Activated CD8-positive, alpha-beta memory T cell treated with anti-CD3 and anti-CD28 coated beads, Interleukin-2, amount 10 ng/mL, durations not matched to agents 7 days and 5 days (primary cell): ENCODE results near the gene MEGF6. TPM values are rescaled to one million over a fixed set of nuclear protein-coding genes. Genes with fewer than 3 reads are reported as not detected.

Source experiments
- ATAC-seq: fragments of 150-1000 bp; cut with Tn5 transposase; one replicate; pipeline ENCODE4 v1.10.0; 2021; ENCODE audit warnings: moderate library complexity
- CTCF ChIA-PET: fragments of 350-600 bp; sonication (Branson Sonifier 250); formaldehyde crosslinking; loops from one replicate; lab custom pipeline; 2021; ENCODE audit warnings: antibody characterized with exemption; lab: Charles Lee
- DNase-seq: peaks from one replicate; pipeline ENCODE4 v3.0.0-alpha.2; 2020
- H3K27ac Mint-ChIP-seq: one replicate; pipeline ENCODE4 v1.8.0; 2021; ENCODE audit warnings: mild to moderate bottlenecking, mixed read lengths
- H3K27me3 Mint-ChIP-seq: one replicate; pipeline ENCODE4 v1.8.0; 2021; ENCODE audit warnings: mixed read lengths
- H3K36me3 Mint-ChIP-seq: one replicate; pipeline ENCODE4 v1.8.0; 2021; ENCODE audit warnings: mild to moderate bottlenecking, mixed read lengths
- H3K4me1 Mint-ChIP-seq: one replicate; pipeline ENCODE4 v1.8.0; 2021; ENCODE audit warnings: mixed read lengths
- H3K4me3 Mint-ChIP-seq: one replicate; pipeline ENCODE4 v1.8.0; 2021; ENCODE audit warnings: mild to moderate bottlenecking, moderate library complexity, mixed read lengths
- H3K9me3 Mint-ChIP-seq: one replicate; pipeline ENCODE4 v1.8.0; 2022; ENCODE audit warnings: low read depth, mixed read lengths
- total RNA-seq, 2 experiments: library from RNA; stranded (reverse); gene quantifications; one replicate each; pipeline ENCODE4 v1.2.3, GENCODE V29; 2021

MEGF6 gene
- total RNA-seq, 2 experiments from 2014 or later, result 2.1 to 11.2 TPM

DNA sequence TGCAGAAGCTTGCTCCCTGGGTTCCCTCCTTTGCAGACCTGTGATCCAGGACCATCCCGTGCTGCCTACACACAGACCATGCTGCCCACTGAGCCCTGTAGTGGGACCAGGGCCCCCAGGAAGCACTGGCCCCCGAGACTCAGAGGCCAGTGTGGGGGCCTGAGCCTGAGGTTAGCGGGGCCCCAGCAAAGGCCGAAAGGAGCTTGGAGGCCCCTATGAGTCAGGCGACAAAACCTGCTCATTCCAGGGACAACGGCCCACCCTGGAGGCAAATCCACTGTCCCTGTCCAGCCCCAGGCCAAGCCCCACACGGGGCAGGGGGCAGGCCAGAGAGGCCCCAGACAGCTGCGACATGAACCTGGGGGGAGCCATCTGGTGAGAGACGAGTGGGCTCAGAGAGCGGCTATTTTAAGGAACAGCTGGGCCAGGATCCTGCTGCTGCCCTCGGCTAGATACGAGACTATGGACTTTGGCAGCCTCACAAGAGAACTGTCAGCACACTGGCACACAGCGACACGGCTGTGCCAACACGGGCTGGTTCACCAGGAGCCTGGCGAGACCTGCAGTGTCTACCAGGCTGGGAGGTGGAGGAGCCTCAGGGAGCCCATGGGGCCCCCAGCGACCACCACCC is 82.1 kb downstream of the MEGF6 start:
- H3K4me1 Mint-ChIP-seq, result peaks cover 4% of the 10 kb centered on the region
- H3K36me3 Mint-ChIP-seq, result no peaks in the 10 kb centered on the region
- no peak for ATAC-seq
- no peaks in the 10 kb centered on the region for H3K9me3 Mint-ChIP-seq
- H3K27ac Mint-ChIP-seq, result no peak overlapping the region
- no peak overlapping the region for H3K4me3 Mint-ChIP-seq
- CTCF ChIA-PET, result interaction anchor here (1.4 to 1.8 kb wide), 2 partner anchors 39 to 90 kb away, joined by 5 to 8 read pairs; no protein-coding TSS in a partner anchor
- no peaks in the 10 kb centered on the region for H3K27me3 Mint-ChIP-seq
- no peak for DNase-seq

DNA sequence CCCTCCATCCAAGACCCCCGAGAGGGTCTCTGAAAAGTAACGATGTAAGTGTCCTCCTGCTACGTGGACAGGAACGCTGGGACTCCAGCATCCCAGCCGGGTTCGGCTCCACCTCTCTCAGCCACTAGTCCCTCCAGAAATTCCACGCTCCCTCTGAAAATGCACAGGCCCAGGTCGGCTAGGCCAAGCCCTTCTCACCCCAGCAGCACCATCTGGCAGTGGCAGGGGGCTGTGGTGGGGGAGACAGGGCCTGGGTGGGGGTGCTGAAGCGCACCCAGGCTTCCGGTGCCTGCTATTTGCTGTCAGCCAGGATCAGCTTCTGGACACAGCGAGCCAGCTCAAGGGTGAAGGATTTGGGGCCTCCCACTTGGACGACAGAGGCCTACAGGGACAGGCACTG is 83.5 kb downstream of the MEGF6 start:
- Mint-ChIP-seq H3K4me3 (no peak overlapping the region), H3K27me3 (no peaks in the 10 kb centered on the region), H3K27ac (no peak overlapping the region), H3K4me1 (peaks cover 4% of the 10 kb centered on the region), H3K9me3 (no peaks in the 10 kb centered on the region), H3K36me3 (no peaks in the 10 kb centered on the region)
- CTCF ChIA-PET, result no interaction called here
- DNase-seq (no peak), ATAC-seq (no peak)

DNA sequence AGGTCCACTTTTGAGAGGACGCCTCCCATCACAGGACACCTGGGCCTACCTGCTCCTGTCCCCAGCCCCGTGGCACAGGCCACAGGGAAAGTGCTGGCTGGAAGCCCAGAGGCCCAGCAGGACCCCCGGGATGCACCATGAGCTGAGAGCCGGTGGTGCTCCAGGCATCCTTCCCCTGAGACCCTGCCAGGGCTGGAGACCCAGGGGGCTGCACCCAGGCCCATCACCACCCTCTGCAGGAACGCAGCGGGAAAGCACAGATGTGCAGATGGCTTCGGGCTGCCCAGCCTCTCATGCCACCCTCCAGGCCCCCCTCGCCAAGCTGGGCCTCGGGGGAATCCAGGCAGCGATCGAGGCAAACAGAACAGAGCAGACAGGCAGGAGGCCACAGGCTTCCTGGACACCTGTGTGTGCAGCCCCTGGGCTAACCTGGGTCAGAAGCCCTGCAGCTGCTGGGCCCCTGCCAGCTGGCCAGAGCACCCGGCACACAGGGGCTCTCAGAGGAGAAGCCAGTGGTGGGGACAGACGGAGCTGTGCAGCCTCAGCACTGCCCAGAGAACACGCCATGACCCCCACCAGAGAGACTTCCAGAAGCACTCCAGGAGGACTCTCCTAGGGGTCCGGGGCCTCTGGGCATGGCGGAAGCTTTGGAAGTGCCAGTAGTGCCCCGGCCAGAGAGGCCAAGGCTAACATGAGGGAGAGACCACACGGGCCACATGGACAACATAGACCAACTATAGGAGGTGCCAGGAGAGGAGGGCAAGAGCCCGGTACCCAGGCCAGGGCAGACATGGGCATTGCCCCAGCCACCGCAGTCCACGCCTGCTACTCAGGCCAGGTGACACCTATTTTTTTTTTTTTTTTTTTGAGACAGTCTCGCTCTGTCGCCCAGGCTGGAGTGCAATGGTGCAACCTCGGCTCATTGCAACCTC is 85.5 kb downstream of the MEGF6 start:
- Mint-ChIP-seq H3K27me3 (no peaks in the 10 kb centered on the region), H3K4me3 (no peak overlapping the region)
- no peak for ATAC-seq

GRCh38 chr1:3524556-3525203 is 86.6 kb downstream of the MEGF6 start:
- CTCF ChIA-PET, result no interaction called here
- ATAC-seq (no peak), DNase-seq (no peak)
- Mint-ChIP-seq H3K27ac (no peak overlapping the region), H3K36me3 (no peaks in the 10 kb centered on the region), H3K4me3 (no peak overlapping the region), H3K4me1 (no peaks in the 10 kb centered on the region), H3K9me3 (no peaks in the 10 kb centered on the region), H3K27me3 (no peaks in the 10 kb centered on the region)

More for the DNA sequence above, 85.5 kb downstream of the MEGF6 start:
- no peaks in the 10 kb centered on the region for H3K9me3 Mint-ChIP-seq
- DNase-seq, result no peak
- CTCF ChIA-PET, result no interaction called here
- peaks cover 2% of the 10 kb centered on the region for H3K4me1 Mint-ChIP-seq
- H3K36me3 Mint-ChIP-seq, result no peaks in the 10 kb centered on the region
- no peak overlapping the region for H3K27ac Mint-ChIP-seq

DNA sequence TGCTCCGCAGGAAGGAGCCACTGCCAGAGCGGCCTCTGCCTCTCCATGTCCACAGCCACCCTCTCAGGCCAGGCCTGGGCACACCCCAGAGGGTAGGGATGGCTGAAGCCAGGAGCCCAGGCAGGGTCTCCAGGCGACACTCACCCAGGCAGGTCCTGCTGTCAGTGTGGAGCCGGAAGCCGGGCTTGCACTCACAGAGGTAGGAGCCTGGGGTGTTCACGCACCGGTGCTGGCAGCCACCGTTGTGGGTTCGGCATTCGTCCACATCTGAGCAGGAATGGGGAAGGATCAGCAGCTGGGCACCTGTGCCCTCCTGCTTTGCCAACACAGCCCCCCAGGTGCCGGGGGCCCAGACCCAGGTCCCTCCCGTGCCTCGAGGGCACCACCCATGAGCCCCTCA is 87.3 kb downstream of the MEGF6 start:
- CTCF ChIA-PET, result no interaction called here
- Mint-ChIP-seq H3K4me3 (no peak overlapping the region), H3K9me3 (no peaks in the 10 kb centered on the region), H3K36me3 (no peaks in the 10 kb centered on the region), H3K27ac (no peak overlapping the region), H3K27me3 (no peaks in the 10 kb centered on the region), H3K4me1 (no peaks in the 10 kb centered on the region)
- DNase-seq (no peak), ATAC-seq (no peak)

DNA sequence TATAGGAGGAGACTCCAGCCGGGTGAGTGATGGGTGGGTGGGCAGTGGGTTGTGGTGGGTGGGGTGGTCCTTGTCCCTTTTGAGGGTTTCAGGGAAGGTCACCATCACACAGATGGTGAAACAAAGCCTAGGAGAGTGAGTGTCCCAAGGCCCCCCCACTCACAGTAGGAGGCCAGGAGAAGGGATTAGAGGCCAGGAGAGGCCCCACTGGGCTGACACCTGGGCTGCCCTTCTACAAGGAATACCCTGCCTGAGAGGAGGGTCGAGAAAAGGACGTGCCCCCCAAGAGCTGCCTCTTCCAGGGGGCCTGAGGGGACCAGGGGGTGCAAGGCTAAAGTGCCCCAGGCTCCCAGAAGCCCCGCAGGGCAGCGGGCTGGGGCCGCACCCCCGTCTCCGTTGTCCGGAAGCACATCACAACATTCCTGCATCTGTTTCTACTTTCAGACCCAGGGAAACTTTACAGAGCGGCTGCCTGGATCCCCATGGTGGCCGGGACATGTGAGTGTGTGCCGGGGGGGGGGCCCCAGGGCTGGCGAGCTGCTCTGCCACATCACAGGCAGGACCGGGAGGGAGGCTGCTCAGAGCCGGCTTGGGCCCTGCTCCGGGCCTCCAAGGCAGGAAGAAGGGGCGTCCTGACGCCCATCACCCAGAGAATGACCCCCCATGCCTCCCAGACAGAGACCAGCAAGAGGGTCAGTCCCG is 88.6 kb downstream of the MEGF6 start:
- DNase-seq (no peak), ATAC-seq (no peak)
- Mint-ChIP-seq H3K36me3 (no peaks in the 10 kb centered on the region), H3K27me3 (no peaks in the 10 kb centered on the region), H3K4me3 (no peak overlapping the region), H3K4me1 (no peaks in the 10 kb centered on the region), H3K27ac (no peak overlapping the region), H3K9me3 (no peaks in the 10 kb centered on the region)
- CTCF ChIA-PET, result no interaction called here

- ATAC-seq (no peak), DNase-seq (no peak)
- no peaks in the 10 kb centered on the region for H3K4me1 Mint-ChIP-seq
- no peaks in the 10 kb centered on the region for H3K36me3 Mint-ChIP-seq
- no peaks in the 10 kb centered on the region for H3K27me3 Mint-ChIP-seq
- H3K27ac Mint-ChIP-seq, result no peak overlapping the region
- CTCF ChIA-PET, result no interaction called here
- no peak overlapping the region for H3K4me3 Mint-ChIP-seq
- no peaks in the 10 kb centered on the region for H3K9me3 Mint-ChIP-seq
Observed at GRCh38 chr1:3522112-3522511, 89.2 kb downstream of the MEGF6 start.

DNA sequence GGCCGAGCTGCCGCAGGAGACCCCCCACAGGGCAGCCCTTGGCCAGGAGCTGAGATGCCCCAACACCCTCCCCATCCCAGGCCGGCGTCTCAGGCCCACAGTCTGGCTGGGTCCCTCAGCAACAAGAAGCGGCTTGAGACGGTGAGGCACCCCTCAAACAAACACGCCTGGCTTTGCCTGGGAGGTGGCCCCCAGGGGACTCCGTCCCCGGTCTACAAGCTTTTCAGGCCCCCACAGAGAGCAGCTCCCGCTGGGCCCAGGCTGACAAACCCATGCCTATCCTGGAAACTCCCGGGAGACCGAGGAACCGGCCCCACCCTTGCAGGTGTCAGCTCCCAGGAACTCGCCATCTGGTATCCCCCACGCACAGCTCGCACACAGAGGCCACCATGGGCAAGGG is 89.9 kb downstream of the MEGF6 start:
- H3K4me1 Mint-ChIP-seq, result no peaks in the 10 kb centered on the region
- no peaks in the 10 kb centered on the region for H3K36me3 Mint-ChIP-seq
- DNase-seq (no peak), ATAC-seq (no peak)
- no peaks in the 10 kb centered on the region for H3K9me3 Mint-ChIP-seq
- H3K27me3 Mint-ChIP-seq, result no peaks in the 10 kb centered on the region
- CTCF ChIA-PET, result no interaction called here
- H3K4me3 Mint-ChIP-seq, result no peak overlapping the region
- H3K27ac Mint-ChIP-seq, result no peak overlapping the region

GRCh38 chr1:3520419-3521378 is 90.6 kb downstream of the MEGF6 start:
- H3K4me1 Mint-ChIP-seq, result no peaks in the 10 kb centered on the region
- H3K27ac Mint-ChIP-seq, result no peak overlapping the region
- CTCF ChIA-PET, result no interaction called here
- H3K9me3 Mint-ChIP-seq, result no peaks in the 10 kb centered on the region
- DNase-seq (no peak), ATAC-seq (no peak)
- no peak overlapping the region for H3K4me3 Mint-ChIP-seq
- no peaks in the 10 kb centered on the region for H3K27me3 Mint-ChIP-seq
- H3K36me3 Mint-ChIP-seq, result no peaks in the 10 kb centered on the region

GRCh38 chr1:3519301-3519885 is 91.9 kb downstream of the MEGF6 start:
- no peaks in the 10 kb centered on the region for H3K4me1 Mint-ChIP-seq
- H3K27ac Mint-ChIP-seq, result no peak overlapping the region
- H3K36me3 Mint-ChIP-seq, result no peaks in the 10 kb centered on the region
- DNase-seq, result no peak
- ATAC-seq, result no peak
- no peaks in the 10 kb centered on the region for H3K9me3 Mint-ChIP-seq
- H3K4me3 Mint-ChIP-seq, result no peak overlapping the region
- CTCF ChIA-PET, result interaction anchor here (1.6 kb wide), 1 partner anchor 100 kb away, joined by 9 read pairs; no protein-coding TSS in a partner anchor
- no peaks in the 10 kb centered on the region for H3K27me3 Mint-ChIP-seq

- Mint-ChIP-seq H3K9me3 (no peaks in the 10 kb centered on the region), H3K36me3 (no peaks in the 10 kb centered on the region), H3K4me3 (no peak overlapping the region), H3K27ac (no peak overlapping the region), H3K27me3 (no peaks in the 10 kb centered on the region), H3K4me1 (no peaks in the 10 kb centered on the region)
- DNase-seq, result no peak
- ATAC-seq, result no peak
- CTCF ChIA-PET, result interaction anchor here (0.8 to 1.6 kb wide), 3 partner anchors 22 to 101 kb away, joined by 3 to 9 read pairs (median 4); no protein-coding TSS in a partner anchor
Observed at GRCh38 chr1:3518756-3519155, 92.6 kb downstream of the MEGF6 start.

DNA sequence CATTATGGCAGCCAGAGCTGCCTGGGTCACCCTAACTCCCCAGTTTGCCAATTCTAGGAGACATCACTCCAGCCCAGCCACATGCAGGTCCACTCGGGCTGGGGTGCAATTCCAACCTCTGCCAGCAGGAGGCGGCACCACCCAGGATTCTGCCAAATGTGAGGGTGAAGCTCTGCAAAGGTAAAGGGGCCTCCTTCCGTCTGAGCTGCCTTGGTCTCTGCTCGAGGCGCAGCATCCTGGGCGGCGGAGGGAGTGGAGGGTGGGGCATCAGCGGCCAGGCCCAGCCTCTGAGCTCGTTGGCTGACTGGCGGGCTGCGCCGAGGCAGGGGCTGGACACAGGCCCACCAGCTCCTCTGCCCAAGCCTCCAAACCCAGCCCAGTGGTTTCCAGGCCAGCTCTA is 93.1 kb downstream of the MEGF6 start:
- H3K4me3 Mint-ChIP-seq, result no peak overlapping the region
- H3K27me3 Mint-ChIP-seq, result no peaks in the 10 kb centered on the region
- H3K4me1 Mint-ChIP-seq, result no peaks in the 10 kb centered on the region
- H3K9me3 Mint-ChIP-seq, result no peaks in the 10 kb centered on the region
- no peaks in the 10 kb centered on the region for H3K36me3 Mint-ChIP-seq
- DNase-seq (peak; percentile 46), ATAC-seq (no peak)
- no peak overlapping the region for H3K27ac Mint-ChIP-seq
- CTCF ChIA-PET, result interaction anchor here (0.8 to 1.6 kb wide), 3 partner anchors 23 to 101 kb away, joined by 3 to 9 read pairs (median 4); no protein-coding TSS in a partner anchor
